SK-N-SH (cell line): ENCODE results near the gene NEURL2. TPM values are rescaled to one million over a fixed set of nuclear protein-coding genes. Genes with fewer than 3 reads are reported as not detected.

Experiments used
- CTCF ChIA-PET: fragments of 300-600, 350-600 bp; formaldehyde crosslinking; extraction: SDS; loops from one replicate; lab custom pipeline; 2021; lab: Yijun Ruan, JAX
- POLR2A ChIA-PET: fragments of 350-600 bp; sonication (Branson Sonifier 250); formaldehyde crosslinking; extraction: SDS; loops from one replicate; lab custom pipeline; 2020; ENCODE audit warnings: antibody characterized with exemption, inconsistent platforms; lab: Yijun Ruan, JAX
- DNase-seq: peaks from one replicate; pipeline ENCODE4 v3.0.0; 2012
- H2AFZ ChIP-seq: fragments of 200-600 bp; sonication (generic); 2 replicates; pipeline ENCODE4 v1.8.1; 2016; ENCODE audit warnings: antibody characterized with exemption, mild to moderate bottlenecking, low read depth
- H3F3A ChIP-seq: fragments of 200-600 bp; sonication (generic); replicated peaks from 2 replicates; pipeline ENCODE3; 2016; ENCODE audit warnings: antibody characterized with exemption, mild to moderate bottlenecking; ENCODE audit not compliant: insufficient read depth
- H3K27ac ChIP-seq, 2 experiments: fragments of 200-500 bp in 1 of 2; fragments of 200-600 bp in 1 of 2; sonication (Bioruptor generic) in 1 of 2; sonication (generic), shearing (Covaris generic) in 1 of 2; 2 replicates each; pipeline versions ENCODE4 v1.5.1 to v1.6.1; 2014 to 2016; ENCODE audit warnings: low read depth in 2 of 2, inconsistent platforms in 1 of 2, low read length in 1 of 2, mild to moderate bottlenecking in 1 of 2, mixed read lengths in 1 of 2
- H3K27me3 ChIP-seq: fragments of 200-600 bp; sonication (generic), shearing (Covaris generic); 2 replicates; pipeline ENCODE4 v1.6.1; 2016; ENCODE audit warnings: mixed run types; ENCODE audit not compliant: insufficient read depth
- H3K36me3 ChIP-seq, 2 experiments: fragments of 200-500 bp in 1 of 2; fragments of 200-600 bp in 1 of 2; sonication (Bioruptor generic) in 1 of 2; sonication (generic) in 1 of 2; replicated peaks in 1 of 2; 2 replicates each; pipeline versions ENCODE3 to v1.5.1; 2014 to 2016; ENCODE audit warnings: low read length in 1 of 2, mild to moderate bottlenecking in 1 of 2; ENCODE audit not compliant: insufficient read depth in 2 of 2, control insufficient read depth in 1 of 2
- H3K4me1 ChIP-seq, 2 experiments: fragments of 200-500 bp in 1 of 2; fragments of 200-600 bp in 1 of 2; sonication (Bioruptor generic) in 1 of 2; sonication (generic), shearing (Covaris generic) in 1 of 2; 2 replicates each; pipeline versions ENCODE4 v1.5.1 to v1.6.1; 2014 to 2016; ENCODE audit warnings: low read depth in 1 of 2, low read length in 1 of 2, mixed run types in 1 of 2; ENCODE audit not compliant: insufficient read depth in 2 of 2, control insufficient read depth in 1 of 2
- H3K4me2 ChIP-seq: fragments of 200-600 bp; sonication (generic), shearing (Covaris generic); 2 replicates; pipeline ENCODE4 v1.6.1; 2017; ENCODE audit warnings: mixed run types
- H3K4me3 ChIP-seq, 2 experiments: fragments of 200-500 bp in 1 of 2; fragments of 200-600 bp in 1 of 2; sonication (Bioruptor generic) in 1 of 2; sonication (generic), shearing (Covaris generic) in 1 of 2; 2 replicates each; pipeline versions ENCODE4 v1.5.1 to v1.8.1; 2014 to 2016; ENCODE audit warnings: low read depth in 2 of 2, inconsistent platforms in 1 of 2, low read length in 1 of 2, mild to moderate bottlenecking in 1 of 2, mixed read lengths in 1 of 2, moderate library complexity in 1 of 2
- H3K79me2 ChIP-seq: fragments of 200-600 bp; sonication (generic); 2 replicates; pipeline ENCODE4 v1.8.1; 2017; ENCODE audit warnings: mild to moderate bottlenecking; ENCODE audit not compliant: insufficient read depth
- H3K9ac ChIP-seq: fragments of 200-600 bp; sonication (generic); 2 replicates; pipeline ENCODE4 v1.6.1; 2017; ENCODE audit warnings: mixed run types
- H3K9me2 ChIP-seq: fragments of 200-600 bp; sonication (generic); 2 replicates; pipeline ENCODE4 v1.6.1; 2017; ENCODE audit warnings: mixed run types
- H3K9me3 ChIP-seq: fragments of 200-600 bp; sonication (generic); 2 replicates; pipeline ENCODE4 v1.6.1; 2017; ENCODE audit warnings: mixed run types, mild to moderate bottlenecking, moderate library complexity
- H4K20me1 ChIP-seq: fragments of 200-600 bp; sonication (generic); 2 replicates; pipeline ENCODE4 v1.6.1; 2017; ENCODE audit warnings: mild to moderate bottlenecking, mixed run types; ENCODE audit not compliant: insufficient read depth
- CTCF ChIP-seq: fragments of 200-600 bp; sonication (generic); IDR thresholded peaks from 2 replicates; pipeline ENCODE4 v1.6.1; 2017; ENCODE audit warnings: antibody characterized with exemption, mild to moderate bottlenecking, moderate library complexity
- ELF1 ChIP-seq: IDR thresholded peaks from 2 replicates; pipeline ENCODE4 v1.4.0; 2012
- EZH2phosphoT487 ChIP-seq: fragments of 200-600 bp; sonication (generic); IDR thresholded peaks from 2 replicates; pipeline ENCODE4 v1.6.1; 2017; ENCODE audit warnings: low read depth, mixed run types, mild to moderate bottlenecking, antibody characterized with exemption, moderate library complexity, borderline replicate concordance
- FOXM1 ChIP-seq: IDR thresholded peaks from 2 replicates; pipeline ENCODE4 v1.4.0; 2012; ENCODE audit warnings: low read depth, mild to moderate bottlenecking
- GABPA ChIP-seq: IDR thresholded peaks from 2 replicates; pipeline ENCODE4 v1.4.0; 2012; ENCODE audit warnings: low read depth, mild to moderate bottlenecking
- JUND ChIP-seq: IDR thresholded peaks from 2 replicates; pipeline ENCODE4 v1.4.0; 2012
- NFIC ChIP-seq: IDR thresholded peaks from 2 replicates; pipeline ENCODE4 v1.4.0; 2012; ENCODE audit warnings: borderline replicate concordance
- RCOR1 ChIP-seq: fragments of 150-350 bp; IDR thresholded peaks from 2 replicates; pipeline ENCODE4 v1.6.1; 2017; ENCODE audit warnings: antibody characterized with exemption, low read length
- RFX5 ChIP-seq: IDR thresholded peaks from 2 replicates; pipeline ENCODE4 v1.6.1; 2012; ENCODE audit warnings: mild to moderate bottlenecking, improper control_type of control experiment, low read length
- RXRA ChIP-seq: IDR thresholded peaks from 2 replicates; pipeline ENCODE4 v1.4.0; 2012; ENCODE audit warnings: low read depth, mild to moderate bottlenecking, borderline replicate concordance
- SIN3A ChIP-seq: IDR thresholded peaks from 2 replicates; pipeline ENCODE4 v1.6.1; 2012; ENCODE audit warnings: low read depth, mild to moderate bottlenecking, low read length, moderate library complexity, borderline replicate concordance
- TCF12 ChIP-seq: IDR thresholded peaks from 2 replicates; pipeline ENCODE4 v1.4.0; 2012
- USF1 ChIP-seq: IDR thresholded peaks from 2 replicates; pipeline ENCODE4 v1.4.0; 2012; ENCODE audit warnings: low read depth, borderline replicate concordance
- USF2 ChIP-seq: fragments of 150-350 bp; IDR thresholded peaks from 2 replicates; pipeline ENCODE4 v1.6.1; 2017; ENCODE audit warnings: antibody characterized with exemption, low read length, low read depth, borderline replicate concordance
- WGBS: methylation state at CpG from one replicate; pipeline ENCODE4 v1.1.6; 2017; ENCODE audit warnings: low lambda C conversion rate; 5-methylcytosine and 5-hydroxymethylcytosine counted together
- polyA plus RNA-seq, 3 experiments: library from polyadenylated mRNA; depleted of rRNA; stranded (reverse); fragments of >200 nt; gene quantifications; 2 replicates each; pipeline ENCODE4 v1.2.3, GENCODE V29; 2012

Gene NEURL2
- polyA plus RNA-seq, 1 of the 3 experiments (the other 2 are of a cell fraction), result 3.5 TPM

GRCh38 chr20:45850238-45850637, 40.8 kb downstream of the NEURL2 start:
- ChIA-PET CTCF (no interaction called here), POLR2A (no interaction called here)
- H3K4me1 ChIP-seq, result peaks cover 0 to 4% of the 10 kb centered on the region in 2 experiments; a peak in 1 of 4 replicates
- H3K36me3 ChIP-seq, result peaks cover 19 to 33% of the 10 kb centered on the region in 2 experiments
- no peak for TF ChIP-seq RXRA
- no peak for TF ChIP-seq RCOR1
- no peak for TF ChIP-seq GABPA
- H3K9me3 ChIP-seq, result no peaks in the 10 kb centered on the region
- DNase-seq, result no peak
- no peaks in the 10 kb centered on the region for H3K9me2 ChIP-seq
- 100% methylated on average over 2 of the region's 2 CpGs for WGBS
- H2AFZ ChIP-seq, result no peak overlapping the region
- no peak overlapping the region for H3K9ac ChIP-seq
- H3K27ac ChIP-seq, result no peak overlapping the region
- H3K27me3 ChIP-seq, result no peaks in the 10 kb centered on the region
- no peak overlapping the region for H3K4me3 ChIP-seq
- H3K4me2 ChIP-seq, result no peak overlapping the region
- H3K79me2 ChIP-seq, result peaks cover 13% of the 10 kb centered on the region; the same call in 1 of the 2 replicates
- peaks cover 3% of the 10 kb centered on the region for H3F3A ChIP-seq
- H4K20me1 ChIP-seq, result no peaks in the 10 kb centered on the region

- TF ChIP-seq FOXM1 (no peak), ELF1 (no peak), RFX5 (no peak), JUND (no peak), EZH2phosphoT487 (no peak), NFIC (no peak), CTCF (no peak), USF2 (no peak), GABPA (no peak), SIN3A (no peak), TCF12 (no peak), USF1 (no peak)
- TF ChIP-seq, all 33 proteins: peak for 0
- ChIA-PET POLR2A (interaction anchor here (1.5 kb wide), 1 partner anchor 10 kb away, joined by 3 read pairs; no protein-coding TSS in a partner anchor), CTCF (interaction anchor here (1.6 kb wide), 1 partner anchor 41 kb away, joined by 3 read pairs; no protein-coding TSS in a partner anchor)
- 89% methylated on average over 8 of the region's 8 CpGs for WGBS
- no peak overlapping the region for H3K27ac ChIP-seq
- no peaks in the 10 kb centered on the region for H4K20me1 ChIP-seq
- no peaks in the 10 kb centered on the region for H3K27me3 ChIP-seq
- H3F3A ChIP-seq, result peaks cover 3% of the 10 kb centered on the region
- H3K36me3 ChIP-seq, result peaks cover 26 to 37% of the 10 kb centered on the region in 2 experiments
- H3K4me2 ChIP-seq, result no peak overlapping the region
- H3K4me3 ChIP-seq, result no peak overlapping the region
- no peak overlapping the region for H3K9ac ChIP-seq
- H3K79me2 ChIP-seq, result peaks cover 7% of the 10 kb centered on the region; the same call in 1 of the 2 replicates
- no peak for DNase-seq
- no peaks in the 10 kb centered on the region for H3K4me1 ChIP-seq
- no peak overlapping the region for H2AFZ ChIP-seq
- no peaks in the 10 kb centered on the region for H3K9me2 ChIP-seq
- no peaks in the 10 kb centered on the region for H3K9me3 ChIP-seq
Observed at GRCh38 chr20:45848969-45849582, 41.9 kb downstream of the NEURL2 start.
